HL-60 (cell line): ENCODE measurements around the gene ADPRHL1.

ENCODE experiments used
- CTCF ChIP-seq: IDR thresholded peaks from one replicate; pipeline ENCODE4 v1.5.1; 2011; ENCODE audit warnings: low read length, control low read depth, inconsistent platforms; ENCODE audit not compliant: insufficient read depth
- POLR2AphosphoS5 ChIP-seq: IDR thresholded peaks from 2 replicates; pipeline ENCODE4 v1.6.1; 2012; ENCODE audit warnings: low read depth

- no peak for TF ChIP-seq POLR2AphosphoS5
- no peak for TF ChIP-seq CTCF
Observed at GRCh38 chr13:113447596-113447995, 5.7 kb downstream of the ADPRHL1 start.
